Activated CD8-positive, alpha-beta memory T cell treated with anti-CD3 and anti-CD28 coated beads, Interleukin-2, amount 10 ng/mL, durations not matched to agents 7 days and 5 days (primary cell): ENCODE measurements around the gene BRCA2. TPM values are rescaled to one million over a fixed set of nuclear protein-coding genes. Genes with fewer than 3 reads are reported as not detected.

Experiments used
- ATAC-seq: fragments of 150-1000 bp; cut with Tn5 transposase; one replicate; pipeline ENCODE4 v1.10.0; 2021; ENCODE audit warnings: moderate library complexity
- CTCF ChIA-PET: fragments of 350-600 bp; sonication (Branson Sonifier 250); formaldehyde crosslinking; loops from one replicate; lab custom pipeline; 2021; ENCODE audit warnings: antibody characterized with exemption; lab: Charles Lee
- DNase-seq: peaks from one replicate; pipeline ENCODE4 v3.0.0-alpha.2; 2020
- H3K27ac Mint-ChIP-seq: one replicate; pipeline ENCODE4 v1.8.0; 2021; ENCODE audit warnings: mild to moderate bottlenecking, mixed read lengths
- H3K27me3 Mint-ChIP-seq: one replicate; pipeline ENCODE4 v1.8.0; 2021; ENCODE audit warnings: mixed read lengths
- H3K36me3 Mint-ChIP-seq: one replicate; pipeline ENCODE4 v1.8.0; 2021; ENCODE audit warnings: mild to moderate bottlenecking, mixed read lengths
- H3K4me1 Mint-ChIP-seq: one replicate; pipeline ENCODE4 v1.8.0; 2021; ENCODE audit warnings: mixed read lengths
- H3K4me3 Mint-ChIP-seq: one replicate; pipeline ENCODE4 v1.8.0; 2021; ENCODE audit warnings: mild to moderate bottlenecking, moderate library complexity, mixed read lengths
- H3K9me3 Mint-ChIP-seq: one replicate; pipeline ENCODE4 v1.8.0; 2022; ENCODE audit warnings: low read depth, mixed read lengths
- total RNA-seq, 2 experiments: library from RNA; stranded (reverse); gene quantifications; one replicate each; pipeline ENCODE4 v1.2.3, GENCODE V29; 2021

Gene BRCA2
- total RNA-seq, 2 experiments from 2014 or later = 25.1 to 37.8 TPM

DNA sequence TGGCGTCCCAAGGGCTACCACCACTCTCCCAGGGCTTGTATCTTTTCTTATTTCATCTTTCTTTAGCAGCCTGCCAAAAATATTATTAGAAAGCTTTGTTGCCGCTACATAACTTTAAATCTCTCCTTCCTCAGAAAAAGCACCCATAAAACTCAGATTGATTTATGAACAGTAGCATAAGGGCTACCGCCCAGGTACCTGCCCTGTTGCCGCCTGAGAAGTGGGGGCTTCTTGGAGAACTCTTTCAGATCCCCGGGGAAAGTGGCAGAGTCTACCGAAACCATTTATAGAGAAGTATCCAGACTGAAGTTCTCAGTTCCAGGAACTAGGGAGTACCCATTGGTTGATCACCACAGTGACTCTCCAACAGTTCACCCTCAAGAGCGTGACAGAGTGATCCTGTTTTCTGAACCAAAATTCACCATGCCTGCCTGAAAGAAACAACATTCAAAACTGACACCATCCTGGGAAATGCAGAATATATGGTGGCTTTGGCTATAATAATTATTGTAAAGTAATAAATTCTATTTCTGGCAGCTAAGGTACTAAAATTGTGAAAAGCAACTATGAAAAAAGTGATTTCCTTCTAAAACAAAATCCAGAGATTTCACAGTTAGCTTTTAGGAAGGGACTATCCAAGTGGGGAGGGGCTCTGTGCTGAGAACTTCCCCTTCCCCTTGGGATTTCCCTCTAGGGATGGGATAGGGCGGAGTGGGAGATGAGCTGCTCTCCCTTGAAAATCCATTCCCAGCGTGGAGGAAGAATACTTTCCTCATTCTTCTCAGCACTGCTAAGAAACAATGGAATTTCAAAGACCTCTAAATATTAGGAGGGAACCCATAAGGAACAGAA, 113.5 kb downstream of the BRCA2 start:
- Mint-ChIP-seq H3K9me3 (no peaks in the 10 kb centered on the region), H3K27me3 (no peaks in the 10 kb centered on the region), H3K36me3 (peaks cover 23% of the 10 kb centered on the region), H3K27ac (peak overlapping the region; percentile 93), H3K4me1 (peaks cover 30% of the 10 kb centered on the region), H3K4me3 (peak overlapping the region; percentile 97)
- DNase-seq = no peak
- ATAC-seq = no peak
- CTCF ChIA-PET = interaction anchor here (0.6 to 2.0 kb wide), 7 partner anchors 11 to 182 kb away, joined by 3 to 6 read pairs (median 3); no protein-coding TSS in a partner anchor

DNA sequence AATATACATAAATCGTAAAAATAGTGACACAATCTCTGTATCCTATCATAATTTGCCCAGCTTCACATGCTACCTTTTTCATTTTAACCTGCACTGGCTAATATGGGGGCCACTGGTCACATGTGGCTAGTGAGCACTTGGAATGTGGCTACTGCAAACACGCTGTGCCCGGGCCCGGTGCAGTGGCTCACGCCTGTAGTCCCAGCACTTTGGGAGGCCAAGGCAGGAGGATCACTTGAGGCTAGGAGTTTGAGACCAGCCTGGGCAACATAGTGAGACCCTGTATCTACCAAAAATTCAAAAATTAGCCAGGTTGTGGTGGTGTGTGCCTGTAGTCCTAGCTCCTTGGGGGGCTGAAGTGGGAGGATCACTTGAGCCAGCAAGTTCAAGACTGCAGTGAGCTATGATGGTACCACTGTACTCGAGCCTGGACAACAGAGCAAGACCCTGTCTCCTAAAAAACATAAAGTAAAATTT, 114.2 kb downstream of the BRCA2 start:
- no peaks in the 10 kb centered on the region for H3K9me3 Mint-ChIP-seq
- H3K27ac Mint-ChIP-seq = no peak overlapping the region
- ATAC-seq (no peak), DNase-seq (no peak)
- CTCF ChIA-PET = interaction anchor here (0.6 to 2.0 kb wide), 3 partner anchors 13 to 50 kb away, joined by 3 to 6 read pairs (median 3); no protein-coding TSS in a partner anchor
- peaks cover 17% of the 10 kb centered on the region for H3K36me3 Mint-ChIP-seq
- no peaks in the 10 kb centered on the region for H3K27me3 Mint-ChIP-seq
- H3K4me3 Mint-ChIP-seq = no peak overlapping the region
- peaks cover 26% of the 10 kb centered on the region for H3K4me1 Mint-ChIP-seq

DNA sequence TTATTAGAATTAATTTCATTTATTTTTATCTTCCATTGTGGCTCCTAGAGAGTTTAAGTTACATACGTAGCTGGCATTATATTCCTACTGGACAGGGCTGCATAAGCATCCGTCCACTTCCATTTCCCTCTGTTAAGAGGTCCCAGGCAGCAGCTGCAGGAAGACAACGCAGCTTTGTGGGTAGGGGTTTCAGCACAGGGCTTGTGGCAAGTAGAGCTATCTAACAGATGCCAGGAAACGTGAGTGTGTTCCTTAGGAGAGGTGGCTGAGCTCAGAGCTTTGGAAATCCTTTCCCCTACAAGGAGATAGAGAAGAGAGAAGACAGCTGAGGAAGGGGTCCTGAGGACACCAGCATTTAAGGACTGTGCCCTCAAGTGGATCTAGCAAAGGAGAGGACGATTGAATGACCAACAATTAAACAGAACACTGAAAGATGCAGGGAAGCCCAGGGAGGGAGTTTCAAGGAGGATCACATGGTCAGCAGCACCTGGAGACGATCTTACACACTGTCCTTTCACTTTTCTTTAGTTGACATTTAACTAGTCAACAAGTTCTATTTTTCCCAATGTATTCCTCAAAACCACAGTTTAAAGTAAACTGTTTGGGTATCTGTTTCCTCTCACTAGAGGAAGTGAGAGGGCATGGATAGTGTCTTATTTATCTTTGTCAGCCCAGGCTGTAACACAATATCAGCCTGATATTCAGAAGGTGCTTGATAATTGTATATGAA, 114.9 kb downstream of the BRCA2 start:
- Mint-ChIP-seq H3K36me3 (peaks cover 14% of the 10 kb centered on the region), H3K9me3 (no peaks in the 10 kb centered on the region), H3K27ac (peak overlapping the region; percentile 48), H3K27me3 (no peaks in the 10 kb centered on the region), H3K4me1 (peaks cover 23% of the 10 kb centered on the region), H3K4me3 (no peak overlapping the region)
- CTCF ChIA-PET = interaction anchor here (1.1 kb wide), 1 partner anchor 51 kb away, joined by 3 read pairs; no protein-coding TSS in a partner anchor
- ATAC-seq (no peak), DNase-seq (no peak)

DNA sequence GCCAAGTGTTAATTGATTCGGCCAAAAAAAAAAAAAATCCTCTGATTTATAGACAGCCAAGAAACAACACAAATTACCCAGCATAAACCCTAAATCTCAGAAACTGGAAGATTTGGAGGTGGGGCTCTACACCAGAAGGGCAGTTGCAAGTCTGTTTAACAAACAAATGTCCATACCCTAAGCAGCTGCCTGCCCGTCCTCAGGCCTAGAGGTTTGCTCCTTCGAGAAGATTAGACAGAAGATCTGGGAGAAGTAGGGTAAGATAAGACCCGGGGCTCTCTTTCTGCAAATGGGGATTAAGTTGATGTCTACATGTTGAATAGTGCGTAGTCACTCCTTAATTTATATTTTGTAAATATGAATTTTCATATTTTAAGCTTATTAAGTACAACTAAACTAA, 116.1 kb downstream of the BRCA2 start:
- CTCF ChIA-PET = no interaction called here
- H3K4me3 Mint-ChIP-seq = no peak overlapping the region
- no peak overlapping the region for H3K27ac Mint-ChIP-seq
- peaks cover 5% of the 10 kb centered on the region for H3K36me3 Mint-ChIP-seq
- H3K4me1 Mint-ChIP-seq = peaks cover 14% of the 10 kb centered on the region
- ATAC-seq (no peak), DNase-seq (no peak)
- no peaks in the 10 kb centered on the region for H3K9me3 Mint-ChIP-seq
- H3K27me3 Mint-ChIP-seq = no peaks in the 10 kb centered on the region

DNA sequence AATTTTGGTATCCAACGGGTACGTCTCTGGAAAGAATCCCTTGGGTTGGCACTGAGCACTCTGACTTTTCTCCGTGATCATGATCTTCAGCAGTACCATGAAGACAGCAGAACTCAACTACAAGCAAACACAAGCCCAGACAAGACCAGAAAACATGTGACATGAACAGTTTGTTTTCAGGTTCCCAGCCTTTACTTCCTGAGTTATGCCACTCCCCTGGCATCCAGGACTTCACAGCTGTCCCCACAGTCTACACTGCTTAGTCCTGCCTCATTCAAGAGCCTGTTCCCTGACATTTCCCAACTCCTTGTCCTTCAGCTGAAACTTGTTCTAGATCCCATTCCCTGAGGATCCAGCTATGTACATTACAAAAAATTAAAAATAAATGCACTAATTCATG, 117.5 kb downstream of the BRCA2 start:
- H3K27me3 Mint-ChIP-seq = no peaks in the 10 kb centered on the region
- no peak for DNase-seq
- H3K4me3 Mint-ChIP-seq = no peak overlapping the region
- H3K9me3 Mint-ChIP-seq = no peaks in the 10 kb centered on the region
- no peak for ATAC-seq
- CTCF ChIA-PET = interaction anchor here (1.0 kb wide), 1 partner anchor 34 kb away, joined by 5 read pairs; no protein-coding TSS in a partner anchor
- H3K27ac Mint-ChIP-seq = no peak overlapping the region
- H3K4me1 Mint-ChIP-seq = peaks cover 14% of the 10 kb centered on the region
- H3K36me3 Mint-ChIP-seq = peaks cover 2% of the 10 kb centered on the region

DNA sequence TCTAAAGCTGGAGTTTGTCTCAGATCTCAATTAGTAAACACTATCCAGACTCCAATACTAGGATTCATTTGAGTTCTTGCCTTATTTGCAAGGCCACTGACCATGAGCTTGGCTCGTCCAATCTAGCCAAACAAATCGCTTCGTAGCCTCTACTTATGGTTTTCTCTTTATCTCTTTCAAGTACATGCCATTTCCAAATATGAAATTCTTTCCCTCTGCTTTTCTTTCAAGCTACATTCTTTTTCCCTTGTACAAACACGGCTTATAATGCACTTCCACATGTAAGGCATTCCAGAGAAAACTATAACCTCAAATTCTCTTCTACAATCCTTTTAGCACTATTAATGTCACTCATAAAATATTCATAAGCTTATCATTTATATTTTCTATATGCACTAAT, 123.6 kb downstream of the BRCA2 start:
- DNase-seq = no peak
- Mint-ChIP-seq H3K27ac (no peak overlapping the region), H3K36me3 (peaks cover 2% of the 10 kb centered on the region), H3K4me1 (peaks cover 4% of the 10 kb centered on the region), H3K27me3 (no peaks in the 10 kb centered on the region), H3K9me3 (no peaks in the 10 kb centered on the region), H3K4me3 (no peak overlapping the region)
- no peak for ATAC-seq
- CTCF ChIA-PET = interaction anchor here (1.0 kb wide), 1 partner anchor 11 kb away, joined by 4 read pairs; the partner anchor contains the start of gene N4BP2L1

DNA sequence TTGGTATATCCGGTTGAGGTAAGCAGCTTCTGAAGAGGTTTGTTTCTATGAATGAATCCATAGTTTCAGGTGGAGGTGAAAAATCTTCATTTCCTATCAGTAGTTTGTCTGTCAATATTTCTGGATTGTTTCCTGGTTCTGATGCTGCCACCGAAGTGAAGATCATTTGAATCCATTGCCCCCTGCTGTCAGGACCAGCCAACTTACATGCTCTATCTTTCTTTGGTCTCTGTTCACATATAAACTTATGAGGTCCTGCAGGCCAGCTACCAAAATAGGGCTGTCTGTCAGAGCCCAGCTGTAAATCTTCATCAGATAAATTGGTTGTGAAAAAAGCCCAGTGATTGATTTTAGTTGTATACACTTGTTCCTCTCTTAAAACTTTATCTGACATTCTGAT, 127.8 kb downstream of the BRCA2 start:
- Mint-ChIP-seq H3K9me3 (no peaks in the 10 kb centered on the region), H3K4me1 (peaks cover 7% of the 10 kb centered on the region), H3K27me3 (no peaks in the 10 kb centered on the region), H3K27ac (no peak overlapping the region), H3K4me3 (no peak overlapping the region), H3K36me3 (no peaks in the 10 kb centered on the region)
- peak; percentile 62 for DNase-seq
- CTCF ChIA-PET = interaction anchor here (1.0 to 1.9 kb wide), 7 partner anchors 10 to 138 kb away, joined by 3 to 9 read pairs (median 5); partner anchors contain the start of genes BRCA2, N4BP2L1 and ZAR1L
- ATAC-seq = peak; percentile 76

DNA sequence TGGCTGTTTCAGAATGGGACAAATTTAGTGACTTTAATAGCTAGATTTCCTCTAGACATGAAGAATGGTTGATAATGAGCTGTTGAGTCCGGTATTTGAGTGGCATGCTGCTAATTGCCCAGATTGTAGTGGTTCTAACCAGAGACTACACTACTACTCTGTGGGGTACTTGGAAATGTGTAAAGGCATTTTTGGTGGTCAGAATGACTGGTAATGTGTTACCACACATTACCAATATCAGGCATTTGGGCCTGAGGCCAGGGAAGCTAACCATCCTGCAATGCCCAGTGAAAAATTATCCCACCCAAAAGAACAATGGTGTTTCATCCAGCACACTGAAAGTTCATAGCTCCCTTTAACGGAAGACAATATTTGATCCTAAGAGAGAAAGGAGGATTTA, 130.2 kb downstream of the BRCA2 start:
- Mint-ChIP-seq H3K27ac (no peak overlapping the region), H3K27me3 (no peaks in the 10 kb centered on the region), H3K4me3 (no peak overlapping the region), H3K9me3 (no peaks in the 10 kb centered on the region), H3K36me3 (no peaks in the 10 kb centered on the region), H3K4me1 (peaks cover 16% of the 10 kb centered on the region)
- ATAC-seq = no peak
- no peak for DNase-seq
- CTCF ChIA-PET = interaction anchor here (0.9 to 1.4 kb wide), 3 partner anchors 135 to 423 kb away, joined by 3 read pairs; no protein-coding TSS in a partner anchor

DNA sequence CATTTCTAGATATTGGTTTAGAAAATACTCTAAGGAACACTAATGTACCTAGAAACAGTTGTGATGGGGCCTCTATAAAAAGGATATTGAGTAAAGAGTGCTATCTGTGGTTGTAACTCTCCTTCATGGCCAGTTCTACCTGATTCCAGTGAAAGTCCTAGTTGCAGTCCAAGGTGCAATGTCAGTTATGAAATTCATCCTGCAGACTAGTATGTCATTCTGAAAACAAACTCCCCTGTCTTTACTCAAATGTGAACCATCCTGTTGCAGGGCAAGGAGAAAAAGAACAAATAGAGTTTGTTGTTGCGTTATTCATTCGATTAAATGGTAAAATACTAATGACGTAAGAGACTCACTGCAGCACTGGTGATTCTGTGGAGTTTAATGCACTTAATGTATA, 130.9 kb downstream of the BRCA2 start:
- Mint-ChIP-seq H3K4me1 (peaks cover 16% of the 10 kb centered on the region), H3K27me3 (no peaks in the 10 kb centered on the region), H3K27ac (no peak overlapping the region), H3K36me3 (peaks cover 3% of the 10 kb centered on the region), H3K4me3 (no peak overlapping the region), H3K9me3 (no peaks in the 10 kb centered on the region)
- CTCF ChIA-PET = no interaction called here
- ATAC-seq (no peak), DNase-seq (no peak)

DNA sequence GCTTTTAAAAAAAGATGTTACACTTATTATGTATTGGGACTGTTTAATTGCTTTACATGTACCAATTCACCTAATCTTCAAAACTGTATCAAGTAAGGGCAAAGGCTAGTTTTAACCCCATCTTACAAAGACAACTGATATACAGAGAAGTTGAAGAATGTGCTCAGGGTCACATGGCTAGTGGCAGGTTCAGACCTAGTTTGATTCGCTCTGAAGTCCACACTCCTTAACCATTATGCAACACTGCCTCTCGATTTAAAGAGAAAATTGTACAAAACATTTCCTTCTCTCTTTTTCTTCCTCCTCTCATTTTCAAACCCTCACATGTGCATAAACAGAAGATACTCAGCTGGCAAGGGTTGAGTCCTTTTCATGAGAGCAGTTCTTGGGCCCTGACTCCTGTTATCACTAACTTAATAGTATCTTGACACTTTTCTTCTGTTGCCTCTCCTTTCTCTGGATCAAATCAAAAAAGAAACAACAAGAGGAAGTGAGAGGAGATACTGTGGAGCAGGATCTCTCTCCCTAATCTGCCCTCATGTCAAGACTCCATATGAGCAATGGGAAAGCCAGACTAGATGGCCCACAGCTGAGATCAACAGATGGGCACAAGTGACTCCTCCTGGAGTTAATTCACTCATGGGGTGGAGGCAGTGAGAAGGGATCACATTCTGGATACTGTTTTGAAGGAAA, 131.6 kb downstream of the BRCA2 start:
- no peaks in the 10 kb centered on the region for H3K27me3 Mint-ChIP-seq
- no peak overlapping the region for H3K4me3 Mint-ChIP-seq
- H3K27ac Mint-ChIP-seq = peak overlapping the region; percentile 12
- H3K4me1 Mint-ChIP-seq = peaks cover 16% of the 10 kb centered on the region
- H3K36me3 Mint-ChIP-seq = peaks cover 4% of the 10 kb centered on the region
- H3K9me3 Mint-ChIP-seq = no peaks in the 10 kb centered on the region
- CTCF ChIA-PET = interaction anchor here (1.6 kb wide), 1 partner anchor 66 kb away, joined by 5 read pairs; no protein-coding TSS in a partner anchor
- DNase-seq (no peak), ATAC-seq (no peak)

DNA sequence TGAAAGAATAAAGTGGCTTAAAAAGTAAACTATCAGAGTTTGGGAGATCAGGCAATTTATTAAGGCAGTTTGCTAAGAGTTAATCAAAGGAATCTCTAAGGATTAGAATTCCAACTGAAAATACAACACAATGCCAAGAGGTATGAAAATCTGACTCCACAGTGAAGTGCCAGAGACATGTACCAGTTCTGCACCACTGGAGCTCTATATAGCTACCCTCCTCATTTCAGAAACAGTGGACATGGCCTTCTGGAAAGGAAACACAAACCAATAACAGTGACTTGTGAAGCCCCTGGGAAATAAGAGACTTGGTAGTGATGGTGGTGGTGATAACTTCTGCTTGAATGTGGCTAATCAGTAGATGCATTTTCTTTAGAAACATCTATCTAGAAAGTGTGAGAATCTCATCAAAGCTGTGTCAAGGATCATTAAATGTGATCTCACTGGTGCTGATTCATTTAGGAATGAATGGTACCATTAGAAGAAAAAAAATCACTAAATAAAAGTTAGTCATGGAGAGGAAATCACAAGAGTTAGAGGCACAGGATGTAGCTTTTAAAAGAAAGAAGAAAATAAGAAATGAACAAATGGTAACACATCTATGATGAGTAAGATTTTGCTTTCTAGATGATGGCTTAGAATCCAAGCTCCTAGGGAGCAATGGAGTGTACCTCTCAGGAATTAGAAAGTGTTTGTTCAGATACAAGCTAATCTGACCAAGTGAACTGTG, 132.8 kb downstream of the BRCA2 start:
- Mint-ChIP-seq H3K27ac (peak overlapping the region; percentile 4), H3K4me1 (peaks cover 13% of the 10 kb centered on the region), H3K36me3 (peaks cover 4% of the 10 kb centered on the region), H3K4me3 (no peak overlapping the region), H3K27me3 (no peaks in the 10 kb centered on the region), H3K9me3 (no peaks in the 10 kb centered on the region)
- no peak for DNase-seq
- CTCF ChIA-PET = interaction anchor here (1.2 to 1.6 kb wide), 2 partner anchors 19 to 67 kb away, joined by 3 to 5 read pairs; no protein-coding TSS in a partner anchor
- ATAC-seq = peak; percentile 36

DNA sequence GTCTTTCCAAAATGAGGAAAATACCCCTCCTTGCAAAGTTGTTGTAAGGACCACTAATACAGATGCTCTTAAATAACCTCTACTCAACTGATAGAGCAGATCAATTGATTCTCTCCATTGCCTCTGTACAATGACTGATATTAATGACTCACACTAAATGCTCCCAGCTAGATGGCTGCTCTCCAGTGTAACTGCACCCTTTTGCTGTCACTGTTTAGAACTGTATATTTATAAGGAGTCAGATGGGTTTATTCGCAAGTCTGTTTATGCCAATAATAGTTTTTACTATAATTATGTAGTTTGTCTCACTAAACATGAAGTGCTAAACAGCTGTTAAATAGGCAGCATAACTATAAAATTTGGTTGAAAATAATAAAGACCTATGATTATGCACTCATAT, 133.7 kb downstream of the BRCA2 start:
- H3K4me1 Mint-ChIP-seq = peaks cover 12% of the 10 kb centered on the region
- no peak overlapping the region for H3K4me3 Mint-ChIP-seq
- CTCF ChIA-PET = interaction anchor here (1.2 kb wide), 1 partner anchor 18 kb away, joined by 3 read pairs; no protein-coding TSS in a partner anchor
- no peaks in the 10 kb centered on the region for H3K27me3 Mint-ChIP-seq
- no peaks in the 10 kb centered on the region for H3K9me3 Mint-ChIP-seq
- no peak overlapping the region for H3K27ac Mint-ChIP-seq
- no peak for DNase-seq
- ATAC-seq = no peak
- peaks cover 7% of the 10 kb centered on the region for H3K36me3 Mint-ChIP-seq
